DND-41 (cell line): ENCODE results near the gene PPP2R5E.

ENCODE experiments used
- ATAC-seq: fragments of 200-7000 bp; cut with Tn5 transposase; 3 replicates; pipeline ENCODE4 v1.9.1; 2021; ENCODE audit warnings: low read depth; ENCODE audit not compliant: insufficient read depth
- DNase-seq: peaks from one replicate; pipeline ENCODE4 v3.0.0-alpha.2; 2020
- H2AFZ ChIP-seq: 2 replicates; pipeline ENCODE4 v1.6.0; 2012; ENCODE audit warnings: low read depth, low read length
- H3K27ac ChIP-seq: 2 replicates; pipeline ENCODE4 v1.5.1; 2012; ENCODE audit warnings: low read length, inconsistent platforms
- H3K27me3 ChIP-seq: fragments of 200-600 bp; sonication (generic); 2 replicates; pipeline ENCODE4 v1.6.0; 2012; ENCODE audit warnings: low read length, mild to moderate bottlenecking, inconsistent platforms; ENCODE audit not compliant: insufficient read depth, poor library complexity
- H3K36me3 ChIP-seq: 2 replicates; pipeline ENCODE4 v1.5.1; 2012; ENCODE audit warnings: low read length, inconsistent platforms; ENCODE audit not compliant: insufficient read depth
- H3K4me1 ChIP-seq: 2 replicates; pipeline ENCODE4 v1.5.1; 2012; ENCODE audit warnings: mild to moderate bottlenecking, low read length; ENCODE audit not compliant: insufficient read depth
- H3K4me2 ChIP-seq: 2 replicates; pipeline ENCODE4 v1.6.0; 2012; ENCODE audit warnings: mild to moderate bottlenecking, moderate library complexity, low read length, inconsistent platforms; ENCODE audit not compliant: insufficient read depth
- H3K4me3 ChIP-seq, 2 experiments: fragments of 200-600 bp in 1 of 2; shearing (Covaris generic) in 1 of 2; 2 replicates each; pipeline ENCODE4 v1.5.1; 2012 to 2016; ENCODE audit warnings: inconsistent platforms in 2 of 2, low read length in 2 of 2, mild to moderate bottlenecking in 2 of 2, low read depth in 1 of 2, moderate library complexity in 1 of 2
- H3K79me2 ChIP-seq: 2 replicates; pipeline ENCODE4 v1.6.0; 2012; ENCODE audit warnings: low read length, inconsistent platforms; ENCODE audit not compliant: insufficient read depth
- H3K9ac ChIP-seq: 2 replicates; pipeline ENCODE4 v1.6.0; 2012; ENCODE audit warnings: low read depth, mild to moderate bottlenecking, inconsistent platforms, low read length, moderate library complexity
- H3K9me3 ChIP-seq: 2 replicates; pipeline ENCODE4 v1.5.1; 2012; ENCODE audit warnings: low read length, moderate library complexity, mild to moderate bottlenecking, inconsistent platforms; ENCODE audit not compliant: insufficient read depth, severe bottlenecking
- H4K20me1 ChIP-seq: 2 replicates; pipeline ENCODE4 v1.6.0; 2012; ENCODE audit warnings: low read length; ENCODE audit not compliant: insufficient read depth
- CTCF ChIP-seq: IDR thresholded peaks from 2 replicates; pipeline ENCODE4 v1.5.1; 2012; ENCODE audit warnings: borderline replicate concordance, low read length, moderate library complexity, mild to moderate bottlenecking; ENCODE audit not compliant: poor library complexity, severe bottlenecking; ENCODE audit errors: extremely low read depth
- EZH2 ChIP-seq: IDR thresholded peaks from 3 replicates; pipeline ENCODE4 v1.6.1; 2012; ENCODE audit warnings: borderline replicate concordance, low read depth, mild to moderate bottlenecking, moderate library complexity, low read length, inconsistent platforms; ENCODE audit not compliant: severe bottlenecking

The PPP2R5E gene

GRCh38 chr14:63573581-63573980 is 30.4 kb upstream of the PPP2R5E start:
- H3K4me3 ChIP-seq: no peak overlapping the region
- H3K4me1 ChIP-seq: no peaks in the 10 kb centered on the region
- ATAC-seq (no peak), DNase-seq (no peak)
- H3K4me2 ChIP-seq: no peak overlapping the region
- no peak for TF ChIP-seq EZH2
- no peak for TF ChIP-seq CTCF
- H3K79me2 ChIP-seq: no peaks in the 10 kb centered on the region
- no peaks in the 10 kb centered on the region for H4K20me1 ChIP-seq
- no peaks in the 10 kb centered on the region for H3K9me3 ChIP-seq
- H3K27ac ChIP-seq: no peak overlapping the region
- H2AFZ ChIP-seq: no peak overlapping the region
- no peaks in the 10 kb centered on the region for H3K36me3 ChIP-seq
- no peak overlapping the region for H3K9ac ChIP-seq
- no peaks in the 10 kb centered on the region for H3K27me3 ChIP-seq

GRCh38 chr14:63565448-63565847 is 22.3 kb upstream of the PPP2R5E start:
- Histone ChIP-seq H3K36me3 (no peaks in the 10 kb centered on the region), H3K4me1 (no peaks in the 10 kb centered on the region), H3K9ac (no peak overlapping the region), H3K9me3 (no peaks in the 10 kb centered on the region), H4K20me1 (no peaks in the 10 kb centered on the region), H3K27me3 (no peaks in the 10 kb centered on the region), H3K4me2 (no peak overlapping the region), H3K27ac (no peak overlapping the region), H2AFZ (no peak overlapping the region), H3K4me3 (no peak overlapping the region), H3K79me2 (no peaks in the 10 kb centered on the region)
- ATAC-seq (no peak), DNase-seq (no peak)
- TF ChIP-seq CTCF (no peak), EZH2 (no peak)

DNA sequence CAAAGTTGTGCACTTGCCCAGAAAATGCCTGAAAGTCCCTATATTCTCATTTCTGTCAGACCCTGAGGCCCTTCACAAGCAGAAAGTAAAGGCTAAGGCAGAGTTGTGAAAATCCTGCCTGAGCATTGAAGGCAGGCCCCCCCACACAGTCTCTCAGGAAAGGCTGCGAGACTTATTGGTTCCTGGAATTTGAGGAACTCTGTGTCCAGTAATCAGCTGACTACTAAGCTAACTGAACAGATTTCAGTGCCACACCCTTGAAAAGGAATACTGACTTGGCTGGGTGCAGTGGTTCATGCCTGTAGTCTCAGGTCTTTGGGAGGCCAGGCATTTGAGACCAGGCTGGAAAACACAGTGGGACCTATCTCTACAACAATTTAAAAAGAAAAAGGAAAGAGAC is 21.1 kb upstream of the PPP2R5E start:
- Histone ChIP-seq H3K4me3 (no peak overlapping the region), H3K27ac (no peak overlapping the region), H3K4me2 (no peak overlapping the region), H3K79me2 (no peaks in the 10 kb centered on the region), H3K27me3 (no peaks in the 10 kb centered on the region), H2AFZ (no peak overlapping the region), H3K9ac (no peak overlapping the region), H3K4me1 (no peaks in the 10 kb centered on the region), H4K20me1 (no peaks in the 10 kb centered on the region), H3K36me3 (no peaks in the 10 kb centered on the region), H3K9me3 (no peaks in the 10 kb centered on the region)
- TF ChIP-seq CTCF (no peak), EZH2 (no peak)
- no peak for DNase-seq
- ATAC-seq: no peak

GRCh38 chr14:63563370-63564026 is 20.3 kb upstream of the PPP2R5E start:
- no peak for DNase-seq
- Histone ChIP-seq H3K36me3 (no peaks in the 10 kb centered on the region), H3K27ac (no peak overlapping the region), H3K9me3 (no peaks in the 10 kb centered on the region), H4K20me1 (no peaks in the 10 kb centered on the region), H3K4me3 (no peak overlapping the region), H3K9ac (no peak overlapping the region), H3K4me1 (no peaks in the 10 kb centered on the region), H3K27me3 (no peaks in the 10 kb centered on the region), H2AFZ (no peak overlapping the region), H3K4me2 (no peak overlapping the region), H3K79me2 (no peaks in the 10 kb centered on the region)
- TF ChIP-seq CTCF (no peak), EZH2 (no peak)
- ATAC-seq: no peak
